Upper lobe of left lung (tissue), 4 donors: ENCODE data around the gene ATN1.
"Not testable (repeated sequence)": the region's sequence is repeated elsewhere in the genome, so short reads cannot be mapped to it uniquely, and the experiment has no call there.

Source experiments
- CTCF ChIP-seq, 6 experiments: fragments of 450-650 bp in 4 of 6; fragments of 200-600 bp in 2 of 6; sonication (generic) in 2 of 6; IDR thresholded peaks; one replicate each; pipeline ENCODE4 v1.5.1; 2016 to 2019; ENCODE audit warnings: antibody characterized with exemption in 6 of 6
- EP300 ChIP-seq, 4 donors: sonication (generic); formaldehyde crosslinking; IDR thresholded peaks; one replicate each; pipeline ENCODE4 v1.5.1; 2017; ENCODE audit warnings: antibody characterized with exemption in 4 of 4, control low read depth in 2 of 4
- POLR2A ChIP-seq, 4 donors: fragments of 450-650 bp; IDR thresholded peaks; one replicate each; pipeline ENCODE4 v1.5.1; 2016 to 2017; ENCODE audit warnings: antibody characterized with exemption in 4 of 4, mild to moderate bottlenecking in 2 of 4
- POLR2AphosphoS5 ChIP-seq, 2 donors: sonication (generic); formaldehyde crosslinking; IDR thresholded peaks; one replicate each; pipeline ENCODE4 v1.5.1; 2017; ENCODE audit warnings: antibody characterized with exemption in 2 of 2

GRCh38 chr12:6889775-6890573 lies 37.8 kb upstream of the ATN1 start:
- TF ChIP-seq CTCF, POLR2AphosphoS5, POLR2A, EP300 (IDR thresholded peaks at IDR 0.05): not testable (repeated sequence)
